Neural progenitor cell (in vitro differentiated cells): ENCODE results near the gene RHD.

Experiments
- EZH2 ChIP-seq: fragments of 200-600 bp; sonication (generic); IDR thresholded peaks from 2 replicates; pipeline ENCODE4 v1.6.1; 2017; ENCODE audit warnings: antibody characterized with exemption, mild to moderate bottlenecking, moderate library complexity
- TF ChIP-seq, protein P1 (sequence below): fragments of 200-600 bp; sonication (generic); IDR thresholded peaks from 2 replicates; pipeline ENCODE4 v1.5.1; 2017; ENCODE audit warnings: antibody characterized with exemption, mild to moderate bottlenecking

DNA sequence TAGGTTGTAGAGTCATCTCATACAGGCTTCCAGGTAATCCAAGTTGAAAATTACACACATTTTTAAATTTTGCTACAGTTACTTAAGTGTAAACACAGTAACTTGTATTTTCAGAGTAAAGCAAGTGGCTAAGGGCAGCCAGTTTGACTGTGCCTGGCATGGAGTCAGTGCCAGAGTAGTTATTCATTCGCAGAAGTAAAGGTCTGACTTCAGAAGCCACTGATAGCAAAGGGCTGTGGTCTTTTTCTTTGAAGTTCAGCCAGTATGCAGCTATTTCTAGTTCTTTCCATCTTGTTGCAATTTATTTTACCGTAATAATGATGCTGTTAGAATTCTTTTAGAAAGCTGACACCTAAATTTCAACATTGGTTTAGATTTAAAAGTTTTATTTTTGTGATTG, 75.2 kb downstream of the RHD start:
- TF ChIP-seq EZH2, result no peak
- TF ChIP-seq, protein P1, sequence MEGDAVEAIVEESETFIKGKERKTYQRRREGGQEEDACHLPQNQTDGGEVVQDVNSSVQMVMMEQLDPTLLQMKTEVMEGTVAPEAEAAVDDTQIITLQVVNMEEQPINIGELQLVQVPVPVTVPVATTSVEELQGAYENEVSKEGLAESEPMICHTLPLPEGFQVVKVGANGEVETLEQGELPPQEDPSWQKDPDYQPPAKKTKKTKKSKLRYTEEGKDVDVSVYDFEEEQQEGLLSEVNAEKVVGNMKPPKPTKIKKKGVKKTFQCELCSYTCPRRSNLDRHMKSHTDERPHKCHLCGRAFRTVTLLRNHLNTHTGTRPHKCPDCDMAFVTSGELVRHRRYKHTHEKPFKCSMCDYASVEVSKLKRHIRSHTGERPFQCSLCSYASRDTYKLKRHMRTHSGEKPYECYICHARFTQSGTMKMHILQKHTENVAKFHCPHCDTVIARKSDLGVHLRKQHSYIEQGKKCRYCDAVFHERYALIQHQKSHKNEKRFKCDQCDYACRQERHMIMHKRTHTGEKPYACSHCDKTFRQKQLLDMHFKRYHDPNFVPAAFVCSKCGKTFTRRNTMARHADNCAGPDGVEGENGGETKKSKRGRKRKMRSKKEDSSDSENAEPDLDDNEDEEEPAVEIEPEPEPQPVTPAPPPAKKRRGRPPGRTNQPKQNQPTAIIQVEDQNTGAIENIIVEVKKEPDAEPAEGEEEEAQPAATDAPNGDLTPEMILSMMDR, result no peak
